ENCODE results near the gene SFTA2. TPM values are rescaled to one million over a fixed set of nuclear protein-coding genes. Genes with fewer than 3 reads are reported as not detected.
A peak's percentile ranks its signal among the peaks of the same experiment; 100 is the strongest.

Gene SFTA2
- total and polyA plus RNA-seq, 9 of the 15 experiments (the other 6 are each of a cell fraction or from before 2014, with no cell fraction given) = not detected

DNA sequence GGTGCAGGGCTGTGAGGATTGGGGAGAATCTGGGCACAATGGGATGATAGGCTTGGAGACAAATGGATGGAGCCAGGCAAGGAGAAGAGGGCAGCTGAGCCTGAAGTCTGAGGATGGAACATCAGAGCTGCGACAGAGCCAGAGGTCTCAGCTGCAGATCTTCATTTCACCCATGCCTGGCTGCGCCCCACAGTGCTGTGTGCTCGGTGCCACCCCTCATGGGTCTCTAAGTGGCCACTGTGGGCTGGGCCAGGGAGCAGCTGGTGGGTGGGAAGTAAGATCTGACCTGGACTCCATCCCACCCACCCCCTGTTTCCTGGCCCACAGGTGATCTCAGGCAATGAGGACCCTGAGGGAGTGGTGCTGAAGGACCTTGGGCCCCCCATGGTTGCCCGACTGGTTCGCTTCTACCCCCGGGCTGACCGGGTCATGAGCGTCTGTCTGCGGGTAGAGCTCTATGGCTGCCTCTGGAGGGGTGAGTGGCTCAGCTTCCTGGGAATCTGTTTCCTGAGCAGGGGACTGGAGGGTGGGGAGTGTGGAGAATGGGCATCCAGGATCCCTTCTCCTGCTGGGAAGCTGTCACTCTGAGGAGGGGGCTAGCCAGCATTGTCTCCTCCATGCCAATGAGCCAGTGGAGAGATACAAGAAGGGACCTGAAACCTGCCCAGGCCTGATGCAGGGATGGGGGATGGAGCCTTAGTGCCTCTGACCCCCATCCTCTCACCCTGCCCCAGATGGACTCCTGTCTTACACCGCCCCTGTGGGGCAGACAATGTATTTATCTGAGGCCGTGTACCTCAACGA lies 41.1 kb downstream of the SFTA2 start:
- no peaks in the 10 kb centered on the region for H3K9me3 ChIP-seq (replicated peaks; ENCODE audit: control insufficient read depth, insufficient read depth, low read depth, low read length)
- H3K4me1 ChIP-seq (replicated peaks in 1 of 2; ENCODE audit: control insufficient read depth in 2 of 2, insufficient read depth in 2 of 2, low read length in 2 of 2) = peaks cover 16 to 29% of the 10 kb centered on the region in 2 experiments
- no peaks in the 10 kb centered on the region for H3K27me3 ChIP-seq (ENCODE audit: control insufficient read depth in 2 of 2, insufficient read depth in 2 of 2, low read length in 2 of 2)
- peak in 2 of 4 experiments; percentile 22 to 34 for DNase-seq (ENCODE audit: extremely low read depth in 1 of 4, low spot score in 3 of 4)
- in situ Hi-C loops (cut with MboI) (no loop called here), intact Hi-C loops (cut with micrococcal nuclease) (no loop called here)
- no peak overlapping the region for H2AFZ ChIP-seq (ENCODE audit: low read depth, low read length)
- no peak for ATAC-seq
- H3K9me1 ChIP-seq (ENCODE audit: control insufficient read depth, insufficient read depth, low read length) = peaks cover 3% of the 10 kb centered on the region
- POLR2A ChIA-PET = interaction anchor here (0.9 to 1.9 kb wide), 4 partner anchors 9 to 153 kb away, joined by 4 to 8 read pairs (median 4); no protein-coding TSS in a partner anchor
- H4K20me1 ChIP-seq (replicated peaks; ENCODE audit: control insufficient read depth, insufficient read depth, low read length) = peaks cover 9% of the 10 kb centered on the region
- H3K79me2 ChIP-seq (ENCODE audit: control insufficient read depth, insufficient read depth, low read length) = peaks cover 30% of the 10 kb centered on the region
- H3K36me3 ChIP-seq (ENCODE audit: control insufficient read depth, insufficient read depth, low read length) = peaks cover 67% of the 10 kb centered on the region
- BruUV-seq (replicated peaks) = no TSS peak
- no peak overlapping the region for H3K27ac ChIP-seq (ENCODE audit: extremely low read depth, low read depth, low read length)
- TF ChIP-seq TFAP4 (CRISPR knock-in tag; IDR thresholded peaks at IDR 0.05; ENCODE audit: borderline replicate concordance) (0 out of 2 replicates have a peak, but pooled peaks have one; percentile 9), ZNF174 (CRISPR knock-in tag; IDR thresholded peaks at IDR 0.05) (no peak), FOXM1 (IDR thresholded peaks at IDR 0.05; ENCODE audit: low read depth) (no peak), FOXM1 (CRISPR knock-in tag; IDR thresholded peaks at IDR 0.05; ENCODE audit: low read depth) (0 out of 2 replicates have a peak, but pooled peaks have one; percentile 7)
- H3K4me2 ChIP-seq (ENCODE audit: insufficient read depth, low read length) = no peak overlapping the region
- FAIRE-seq = no peak
- H3K9ac ChIP-seq (ENCODE audit: insufficient read depth in 1 of 2, low read depth in 2 of 2, low read length in 2 of 2) = peak overlapping the region in 1 of 2 experiments; percentile 4; a peak in 1 of 4 replicates
- CTCF ChIA-PET (ENCODE audit: low intra/inter-chr PET ratio) = no interaction called here
- no peak overlapping the region for H3K4me3 ChIP-seq
- WGBS (ENCODE audit: insufficient coverage, low coverage, missing lambda C conversion rate) = 85% methylated on average over 12 of the region's 12 CpGs

Measured in K562 (cell line).